ENCODE results near the gene LSM4. TPM values are rescaled to one million over a fixed set of nuclear protein-coding genes. Genes with fewer than 3 reads are reported as not detected.

The LSM4 gene
- total RNA-seq, 4 donors from 2014 or later = 122 to 294 (median 193) TPM

GRCh38 chr19:18262144-18262543, 60.7 kb downstream of the LSM4 start:
- TF ChIP-seq POLR2A (IDR thresholded peaks at IDR 0.05) = no peak
- TF ChIP-seq, protein P1, sequence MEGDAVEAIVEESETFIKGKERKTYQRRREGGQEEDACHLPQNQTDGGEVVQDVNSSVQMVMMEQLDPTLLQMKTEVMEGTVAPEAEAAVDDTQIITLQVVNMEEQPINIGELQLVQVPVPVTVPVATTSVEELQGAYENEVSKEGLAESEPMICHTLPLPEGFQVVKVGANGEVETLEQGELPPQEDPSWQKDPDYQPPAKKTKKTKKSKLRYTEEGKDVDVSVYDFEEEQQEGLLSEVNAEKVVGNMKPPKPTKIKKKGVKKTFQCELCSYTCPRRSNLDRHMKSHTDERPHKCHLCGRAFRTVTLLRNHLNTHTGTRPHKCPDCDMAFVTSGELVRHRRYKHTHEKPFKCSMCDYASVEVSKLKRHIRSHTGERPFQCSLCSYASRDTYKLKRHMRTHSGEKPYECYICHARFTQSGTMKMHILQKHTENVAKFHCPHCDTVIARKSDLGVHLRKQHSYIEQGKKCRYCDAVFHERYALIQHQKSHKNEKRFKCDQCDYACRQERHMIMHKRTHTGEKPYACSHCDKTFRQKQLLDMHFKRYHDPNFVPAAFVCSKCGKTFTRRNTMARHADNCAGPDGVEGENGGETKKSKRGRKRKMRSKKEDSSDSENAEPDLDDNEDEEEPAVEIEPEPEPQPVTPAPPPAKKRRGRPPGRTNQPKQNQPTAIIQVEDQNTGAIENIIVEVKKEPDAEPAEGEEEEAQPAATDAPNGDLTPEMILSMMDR (IDR thresholded peaks at IDR 0.05 in 4 of 5, conservative IDR thresholded peaks at IDR 0.05 in 1 of 5) = no peak
- H3K36me3 ChIP-seq = no peaks in the 10 kb centered on the region
- no peak for DNase-seq

GRCh38 chr19:18261474-18261873, 61.4 kb downstream of the LSM4 start:
- H3K36me3 ChIP-seq = no peaks in the 10 kb centered on the region
- H3K4me3 ChIP-seq = no peak overlapping the region
- no peak overlapping the region for H3K27ac ChIP-seq
- no peak for ATAC-seq
- no peaks in the 10 kb centered on the region for H3K27me3 ChIP-seq
- no peak for DNase-seq
- TF ChIP-seq POLR2A (IDR thresholded peaks at IDR 0.05) = no peak
- TF ChIP-seq, protein P1 (IDR thresholded peaks at IDR 0.05 in 4 of 5, conservative IDR thresholded peaks at IDR 0.05 in 1 of 5) = no peak
- in situ Hi-C loops (cut with MboI; ENCODE audit: low sequenced_read_pairs in 4 of 4) (loop anchor here in 2 of 4 donors (25.0 kb wide), 1 partner anchor 151 kb away; the partner anchor contains the start of gene SSBP4 (in 2 of the 2)), intact Hi-C loops (cut with DNase I; ENCODE audit: low total_unique reads) (no loop called here)
- no peaks in the 10 kb centered on the region for H3K9me3 ChIP-seq
- no peaks in the 10 kb centered on the region for H3K4me1 ChIP-seq

More at GRCh38 chr19:18262144-18262543, 60.7 kb downstream of the LSM4 start:
- ATAC-seq = no peak
- Histone ChIP-seq H3K27me3 (no peaks in the 10 kb centered on the region), H3K27ac (no peak overlapping the region), H3K4me1 (no peaks in the 10 kb centered on the region), H3K9me3 (no peaks in the 10 kb centered on the region), H3K4me3 (no peak overlapping the region)
- in situ Hi-C loops (cut with MboI; ENCODE audit: low sequenced_read_pairs in 4 of 4) = loop anchor here in 2 of 4 donors (25.0 kb wide), 1 partner anchor 150 kb away; the partner anchor contains the start of gene SSBP4 (in 2 of the 2)
- intact Hi-C loops (cut with DNase I; ENCODE audit: low total_unique reads) = no loop called here

DNA sequence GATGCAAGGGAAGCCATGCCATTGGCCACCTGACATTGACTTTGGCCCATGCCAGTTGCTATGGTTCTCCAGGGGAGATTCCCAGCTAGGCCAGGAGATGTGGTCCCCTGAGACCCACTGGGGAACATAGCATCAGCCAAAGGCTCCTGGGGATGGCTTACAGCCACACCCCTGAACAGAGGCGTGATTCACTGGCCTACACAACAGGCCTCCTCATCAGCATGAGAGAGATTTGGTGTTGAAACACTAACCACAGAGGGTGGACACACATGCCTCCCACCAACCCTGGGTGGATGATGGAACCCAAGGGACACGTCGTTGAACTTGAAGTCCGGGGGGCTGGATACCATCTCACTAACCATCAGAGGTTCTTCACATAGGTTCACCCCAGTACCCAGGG, 63.0 kb downstream of the LSM4 start:
- no peaks in the 10 kb centered on the region for H3K9me3 ChIP-seq
- no peak overlapping the region for H3K27ac ChIP-seq
- intact Hi-C loops (cut with DNase I; ENCODE audit: low total_unique reads) = loop anchor here (10.0 kb wide), 1 partner anchor 145 kb away; no protein-coding TSS in a partner anchor
- no peaks in the 10 kb centered on the region for H3K36me3 ChIP-seq
- no peak for DNase-seq
- H3K4me3 ChIP-seq = no peak overlapping the region
- H3K27me3 ChIP-seq = no peaks in the 10 kb centered on the region
- no peak for ATAC-seq
- in situ Hi-C loops (cut with MboI; ENCODE audit: low sequenced_read_pairs in 4 of 4) = loop anchor here in 2 of 4 donors (10.0 to 25.0 kb wide), 2 partner anchors 145 to 152 kb away; partner anchors contain the start of gene SSBP4 (in 2 of the 2)
- H3K4me1 ChIP-seq = no peaks in the 10 kb centered on the region
- TF ChIP-seq POLR2A (IDR thresholded peaks at IDR 0.05) = no peak
- TF ChIP-seq, protein P1 (IDR thresholded peaks at IDR 0.05 in 4 of 5, conservative IDR thresholded peaks at IDR 0.05 in 1 of 5) = no peak

GRCh38 chr19:18257503-18258470, 65.1 kb downstream of the LSM4 start:
- Histone ChIP-seq H3K4me3 (no peak overlapping the region), H3K27me3 (no peaks in the 10 kb centered on the region), H3K4me1 (no peaks in the 10 kb centered on the region), H3K27ac (no peak overlapping the region), H3K36me3 (no peaks in the 10 kb centered on the region), H3K9me3 (no peaks in the 10 kb centered on the region)
- DNase-seq (no peak), ATAC-seq (no peak)
- intact Hi-C loops (cut with DNase I; ENCODE audit: low total_unique reads) (loop anchor here (10.0 kb wide), 1 partner anchor 147 kb away; no protein-coding TSS in a partner anchor), in situ Hi-C loops (cut with MboI; ENCODE audit: low sequenced_read_pairs in 4 of 4) (loop anchor here in 2 of 4 donors (10.0 to 25.0 kb wide), 2 partner anchors 143 to 155 kb away; partner anchors contain the start of gene SSBP4 (in 2 of the 2))
- TF ChIP-seq POLR2A (IDR thresholded peaks at IDR 0.05) = no peak
- TF ChIP-seq, protein P1 (IDR thresholded peaks at IDR 0.05 in 4 of 5, conservative IDR thresholded peaks at IDR 0.05 in 1 of 5) = no peak

Small RNA genes within 50 kb of the gene (microRNA-seq; reads per million reads assigned to microRNA genes)
- 0.85 to 4.7 reads per million in 2 donors for gene MIR3188 (ENCODE audit: borderline replicate concordance in 2 of 2)

Other genes starting within 250 kb of the LSM4 start
- under 1 TPM in 2 of 4 donors, not detected in 2; 0.16 to 0.20 TPM for gene IL12RB1, start 236.1 kb downstream of the LSM4 start, total RNA-seq
- gene MAST3, start 225.3 kb downstream of the LSM4 start, total RNA-seq = 1 to 10 TPM in 3 of 4 donors, under 1 TPM in 1; 0.66 to 2.8 (median 1.6) TPM
- gene PIK3R2, start 169.9 kb downstream of the LSM4 start, total RNA-seq = 10 to 100 TPM in 1 of 4 donors, 1 to 10 TPM in 3; 5.6 to 11.9 (median 6.0) TPM
- gene IFI30, start 149.3 kb downstream of the LSM4 start, total RNA-seq = 10 to 100 TPM in 2 of 4 donors, 1 to 10 TPM in 2; 3.5 to 20.4 (median 14.0) TPM
- gene MPV17L2, start 129.9 kb downstream of the LSM4 start, total RNA-seq = 10 to 100 TPM; 18.1 to 38.9 (median 33.0) TPM
- 1 to 10 TPM in 1 of 4 donors, under 1 TPM in 1, not detected in 2; 0.51 to 2.3 TPM for gene RAB3A, start 119.0 kb downstream of the LSM4 start, total RNA-seq
- gene PDE4C, start 96.6 kb downstream of the LSM4 start, total RNA-seq = 1 to 10 TPM in 1 of 4 donors, under 1 TPM in 2, not detected in 1; 0.65 to 2.6 (median 0.76) TPM
- under 1 TPM; 0.20 to 0.61 (median 0.39) TPM for gene IQCN, start 48.6 kb downstream of the LSM4 start, total RNA-seq
- gene JUND, start 41.5 kb downstream of the LSM4 start, total RNA-seq = 100 to 1,000 TPM in 3 of 4 donors, 10 to 100 TPM in 1; 67.2 to 258 (median 221) TPM
- 10 to 100 TPM; 11.7 to 42.3 (median 23.6) TPM for gene PGPEP1, start 17.5 kb upstream of the LSM4 start, total RNA-seq
- 1 to 10 TPM in 2 of 4 donors, not detected in 2; 1.4 to 2.7 TPM for gene GDF15, start 63.1 kb upstream of the LSM4 start, total RNA-seq
- gene LRRC25, start 74.5 kb upstream of the LSM4 start, total RNA-seq = 1 to 10 TPM in 3 of 4 donors, under 1 TPM in 1; 0.34 to 4.2 (median 2.3) TPM
- gene SSBP4, start 96.3 kb upstream of the LSM4 start, total RNA-seq = 10 to 100 TPM; 24.7 to 65.2 (median 44.1) TPM
- gene ISYNA1, start 115.1 kb upstream of the LSM4 start, total RNA-seq = 10 to 100 TPM in 1 of 4 donors, 1 to 10 TPM in 3; 5.1 to 29.1 (median 7.8) TPM
- gene ELL, start 199.0 kb upstream of the LSM4 start, total RNA-seq = 10 to 100 TPM; 21.8 to 30.8 (median 27.3) TPM
- gene FKBP8, start 220.5 kb upstream of the LSM4 start, total RNA-seq = 100 to 1,000 TPM; 157 to 195 (median 184) TPM
- gene KXD1, start 234.8 kb upstream of the LSM4 start, total RNA-seq = 100 to 1,000 TPM in 3 of 4 donors, 10 to 100 TPM in 1; 97.1 to 155 (median 106) TPM
- 100 to 1,000 TPM; 512 to 719 (median 537) TPM for gene UBA52, start 248.8 kb upstream of the LSM4 start, total RNA-seq

Measured in gastrocnemius medialis (tissue), 4 donors.